ENCODE measurements around the gene PECR.

DNA sequence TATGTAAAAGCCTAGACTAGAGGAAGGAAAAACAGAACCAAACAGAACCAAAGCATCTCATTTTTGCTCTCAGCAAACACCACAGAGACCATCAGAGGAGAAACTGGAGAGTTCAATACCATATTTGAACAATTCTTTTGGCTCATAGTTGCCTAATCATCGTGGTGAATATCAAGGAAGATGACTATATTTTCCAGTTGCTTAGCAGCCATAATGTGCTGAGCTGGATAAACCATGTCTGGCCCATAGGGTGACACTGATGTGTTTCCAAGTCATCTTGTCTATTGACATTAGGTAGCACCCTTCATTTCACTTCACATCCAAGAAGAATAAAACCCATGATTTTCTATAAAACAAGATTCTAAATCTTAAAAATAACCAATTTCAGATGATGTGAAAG lies 21.6 kb upstream of the PECR start:
- TF ChIP-seq EZH2 (IDR thresholded peaks at IDR 0.05; ENCODE audit: insufficient read depth, poor library complexity, severe bottlenecking) (no peak), EZH2phosphoT487 (IDR thresholded peaks at IDR 0.05; ENCODE audit: insufficient read depth, low read depth) (no peak)
